OCI-LY3 (cell line): ENCODE measurements around the gene ADARB1.

Experiments used
- EZH2phosphoT487 ChIP-seq: fragments of 200-600 bp; shearing (Covaris generic); IDR thresholded peaks from 2 replicates; pipeline ENCODE4 v1.6.1; 2018; ENCODE audit warnings: antibody characterized with exemption, mixed run types, low read depth
- TF ChIP-seq, protein P1 (sequence below): fragments of 200-600, 300-600 bp; sonication (generic); IDR thresholded peaks from 2 replicates; pipeline ENCODE4 v1.5.1; 2014; ENCODE audit warnings: antibody characterized with exemption, low read length, low read depth

DNA sequence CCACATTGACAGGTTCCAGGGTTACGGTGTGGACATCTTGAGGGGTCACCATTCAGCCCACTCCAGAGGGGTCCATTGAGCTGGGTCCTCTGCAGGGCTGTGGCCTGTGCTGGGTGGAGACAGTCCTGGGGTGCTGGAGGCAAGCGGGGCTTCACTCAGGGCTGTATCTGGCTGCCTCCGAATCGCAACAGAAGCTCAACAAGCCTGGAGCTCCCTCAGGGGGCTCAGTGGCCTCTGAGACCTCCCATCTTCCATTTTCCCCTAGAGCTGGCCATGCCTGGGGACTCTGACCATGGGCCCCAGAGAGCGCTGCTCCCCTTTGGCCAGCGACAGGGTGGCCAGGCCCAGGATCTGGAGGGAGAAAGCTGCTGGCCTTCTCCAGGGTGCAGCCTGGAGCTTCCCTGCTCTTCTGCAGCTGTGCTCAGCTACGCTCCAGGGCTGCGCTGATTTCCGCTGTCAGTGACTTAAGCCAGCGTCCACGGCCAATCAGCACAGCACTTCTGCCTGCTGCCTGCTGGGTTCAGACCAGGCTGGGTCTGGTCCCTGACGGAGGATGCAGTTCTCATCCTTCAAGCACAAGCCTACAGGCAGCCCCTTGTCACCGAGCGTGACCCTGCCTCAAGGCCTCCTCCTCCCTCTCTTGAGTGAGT, 45.0 kb upstream of the ADARB1 start:
- TF ChIP-seq EZH2phosphoT487: no peak
- TF ChIP-seq, protein P1, sequence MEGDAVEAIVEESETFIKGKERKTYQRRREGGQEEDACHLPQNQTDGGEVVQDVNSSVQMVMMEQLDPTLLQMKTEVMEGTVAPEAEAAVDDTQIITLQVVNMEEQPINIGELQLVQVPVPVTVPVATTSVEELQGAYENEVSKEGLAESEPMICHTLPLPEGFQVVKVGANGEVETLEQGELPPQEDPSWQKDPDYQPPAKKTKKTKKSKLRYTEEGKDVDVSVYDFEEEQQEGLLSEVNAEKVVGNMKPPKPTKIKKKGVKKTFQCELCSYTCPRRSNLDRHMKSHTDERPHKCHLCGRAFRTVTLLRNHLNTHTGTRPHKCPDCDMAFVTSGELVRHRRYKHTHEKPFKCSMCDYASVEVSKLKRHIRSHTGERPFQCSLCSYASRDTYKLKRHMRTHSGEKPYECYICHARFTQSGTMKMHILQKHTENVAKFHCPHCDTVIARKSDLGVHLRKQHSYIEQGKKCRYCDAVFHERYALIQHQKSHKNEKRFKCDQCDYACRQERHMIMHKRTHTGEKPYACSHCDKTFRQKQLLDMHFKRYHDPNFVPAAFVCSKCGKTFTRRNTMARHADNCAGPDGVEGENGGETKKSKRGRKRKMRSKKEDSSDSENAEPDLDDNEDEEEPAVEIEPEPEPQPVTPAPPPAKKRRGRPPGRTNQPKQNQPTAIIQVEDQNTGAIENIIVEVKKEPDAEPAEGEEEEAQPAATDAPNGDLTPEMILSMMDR: no peak
